ENCODE data around the gene TJP2.
"Not testable (repeated sequence)": the region's sequence is repeated elsewhere in the genome, so short reads cannot be mapped to it uniquely, and the experiment has no call there.

The TJP2 gene

GRCh38 chr9:69297300-69297980 lies 123.4 kb downstream of the TJP2 start:
- DNase-seq, result no peak

DNA sequence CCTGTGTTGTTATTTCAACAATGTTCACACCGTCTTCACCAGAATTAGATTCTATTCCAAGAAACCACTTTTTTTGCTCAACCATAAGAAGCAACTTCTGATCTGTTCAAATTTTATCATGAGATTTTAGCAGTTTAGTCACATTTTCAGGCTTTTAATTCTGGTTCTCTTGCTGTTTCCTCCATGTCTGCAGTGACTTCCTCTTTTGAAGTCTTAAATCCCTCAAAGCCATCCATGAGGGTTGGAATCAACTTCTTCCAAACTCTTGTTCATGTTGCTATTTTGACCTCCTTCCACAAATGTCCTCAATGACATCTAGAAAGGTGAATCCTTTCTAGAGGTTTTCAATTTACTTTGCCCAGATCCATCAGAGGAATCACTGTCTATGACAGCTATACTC lies 125.2 kb downstream of the TJP2 start:
- DNase-seq, result no peak

- DNase-seq, result no peak
These were observed 125.7 kb downstream of the TJP2 start for GRCh38 chr9:69299826-69300225.

DNA sequence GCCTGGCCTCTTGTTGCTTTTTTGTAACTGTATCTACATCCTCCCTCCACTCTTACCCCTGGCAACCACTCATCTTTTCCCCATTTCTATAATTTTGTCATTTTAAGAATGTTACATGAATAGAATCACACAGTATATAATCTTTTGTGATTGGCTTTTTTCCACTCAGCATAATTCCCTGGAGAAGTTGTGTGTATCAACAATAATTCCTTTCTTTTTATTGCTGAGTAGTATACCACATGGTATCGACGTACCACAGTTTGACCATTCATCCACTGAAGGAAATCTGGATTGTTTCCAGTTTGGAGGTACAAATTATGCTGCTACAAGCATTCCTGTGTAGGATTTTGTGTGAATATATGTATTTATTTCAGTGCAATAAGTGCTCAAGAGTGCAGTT lies 129.3 kb downstream of the TJP2 start:
- no peak for DNase-seq

DNA sequence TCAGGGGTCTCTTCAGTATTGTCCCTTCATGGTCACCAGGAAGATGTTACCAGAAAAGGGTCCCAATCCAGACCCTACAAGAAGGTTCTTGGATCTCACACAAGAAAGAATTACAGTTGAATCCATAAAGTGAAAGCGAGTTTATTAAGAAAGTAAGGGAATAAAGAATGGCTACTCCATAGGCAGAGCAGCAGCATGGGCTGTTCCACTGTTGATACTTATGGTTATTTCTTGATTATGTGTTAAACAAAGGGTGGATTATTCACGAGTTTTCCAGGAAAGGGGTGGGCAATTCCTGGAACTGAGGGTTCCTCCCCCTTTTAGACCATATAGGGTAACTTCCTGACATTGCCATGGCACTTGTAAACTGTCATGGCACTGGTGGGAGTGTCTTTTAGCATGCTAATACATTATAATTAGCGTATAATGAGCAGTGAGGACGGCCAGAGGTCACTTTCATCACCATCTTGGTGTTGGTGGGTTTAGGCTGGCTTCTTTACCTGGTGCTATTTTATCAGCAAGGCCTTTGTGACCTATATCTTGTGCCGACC lies 132.9 kb downstream of the TJP2 start:
- DNase-seq, result not testable (repeated sequence)

DNA sequence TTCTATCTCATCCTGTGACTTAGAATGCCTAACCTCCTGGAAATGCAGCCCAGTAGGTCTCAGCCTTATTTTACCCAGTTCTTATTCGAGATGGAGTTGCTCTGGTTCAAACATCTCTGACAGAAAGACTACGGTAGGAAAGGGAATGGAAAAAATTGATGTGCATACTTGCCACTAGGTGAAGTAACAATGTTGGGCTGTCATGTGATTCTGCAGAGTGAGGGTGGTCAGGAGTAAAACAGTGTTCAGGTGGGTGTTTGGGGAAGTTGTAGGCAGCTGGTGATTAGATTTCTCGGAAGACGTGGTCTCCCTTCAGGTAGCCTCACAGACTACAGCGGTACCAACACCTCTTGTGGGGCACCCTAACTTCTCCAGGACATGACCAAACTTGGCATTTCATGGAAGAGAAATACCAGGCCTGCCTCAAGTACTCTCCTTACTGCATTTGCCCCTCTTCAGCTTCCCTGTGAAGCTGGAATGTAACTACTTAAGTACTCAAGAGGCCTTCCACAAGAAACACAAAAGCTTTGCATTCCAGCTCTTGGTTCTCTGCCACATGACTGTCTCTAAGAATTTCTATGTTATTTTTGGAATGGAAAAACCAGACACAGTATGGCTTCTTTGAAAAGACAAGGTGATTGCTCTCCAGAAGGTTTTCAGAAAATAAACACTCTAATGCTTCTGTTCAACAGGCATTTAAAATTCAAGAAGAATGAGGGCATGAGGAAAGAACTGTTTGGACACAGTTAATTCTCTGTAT lies 133.5 kb downstream of the TJP2 start:
- no peak for DNase-seq

DNA sequence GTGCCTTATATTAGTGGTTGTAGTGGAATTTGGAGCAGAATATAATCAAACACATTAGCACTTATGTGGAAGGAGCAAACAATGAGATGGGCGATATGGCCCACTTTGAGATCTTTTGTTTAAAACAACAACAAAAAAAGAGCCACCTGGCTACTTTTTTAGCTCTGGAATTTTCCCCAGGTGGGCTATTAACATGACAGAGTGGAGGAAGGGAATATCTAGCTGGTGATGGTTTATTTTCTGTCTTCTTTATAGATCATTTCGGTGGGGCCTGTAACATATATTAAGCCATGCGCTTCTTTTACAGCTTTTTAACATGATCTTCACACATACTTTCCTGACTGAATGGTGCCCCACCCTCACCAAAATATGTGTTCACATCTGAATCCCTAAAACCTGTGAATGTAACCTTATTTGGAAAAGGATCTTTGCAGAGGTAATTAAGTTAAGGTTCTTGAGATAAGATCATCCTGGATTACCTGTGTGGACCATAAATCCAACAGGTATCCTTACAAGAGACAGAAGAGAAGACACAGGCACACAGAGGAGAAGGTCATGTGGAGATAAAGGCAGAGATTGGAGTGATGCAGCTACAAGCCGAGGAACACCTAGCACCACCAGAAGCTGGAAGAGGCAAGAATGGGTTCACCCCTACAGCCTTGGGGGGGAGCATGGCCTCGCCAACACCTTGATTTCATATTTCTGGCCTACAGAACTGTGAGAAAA lies 134.3 kb downstream of the TJP2 start:
- DNase-seq, result no peak

DNA sequence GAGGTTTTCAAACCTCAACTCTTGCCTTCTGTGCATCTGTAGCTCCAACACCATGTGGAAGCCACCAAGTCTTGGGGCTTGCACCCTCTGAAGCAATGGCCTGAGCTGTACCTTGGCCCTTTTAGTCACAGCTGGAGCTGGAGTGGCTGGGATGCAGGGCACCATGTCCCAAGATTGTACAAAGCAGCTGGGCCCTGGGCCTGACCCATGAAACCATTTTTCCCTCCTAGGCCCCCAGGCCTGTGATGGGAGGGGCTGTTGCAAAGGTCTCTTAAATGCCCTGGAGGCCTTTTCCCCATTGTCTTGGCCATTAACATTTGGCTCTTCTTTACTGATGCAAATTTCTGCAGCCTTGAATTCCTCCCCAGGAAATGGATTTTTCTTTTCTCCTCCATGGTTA lies 139.1 kb downstream of the TJP2 start:
- DNase-seq, result no peak

- no peak for DNase-seq
These were observed 140.5 kb downstream of the TJP2 start for GRCh38 chr9:69314547-69314946.

- no peak for DNase-seq
These were observed 143.0 kb downstream of the TJP2 start for GRCh38 chr9:69317081-69317480.

- no peak for DNase-seq
These were observed 143.8 kb downstream of the TJP2 start for GRCh38 chr9:69317894-69318293.

- no peak for DNase-seq
These were observed 145.4 kb downstream of the TJP2 start for GRCh38 chr9:69319324-69320025.

DNA sequence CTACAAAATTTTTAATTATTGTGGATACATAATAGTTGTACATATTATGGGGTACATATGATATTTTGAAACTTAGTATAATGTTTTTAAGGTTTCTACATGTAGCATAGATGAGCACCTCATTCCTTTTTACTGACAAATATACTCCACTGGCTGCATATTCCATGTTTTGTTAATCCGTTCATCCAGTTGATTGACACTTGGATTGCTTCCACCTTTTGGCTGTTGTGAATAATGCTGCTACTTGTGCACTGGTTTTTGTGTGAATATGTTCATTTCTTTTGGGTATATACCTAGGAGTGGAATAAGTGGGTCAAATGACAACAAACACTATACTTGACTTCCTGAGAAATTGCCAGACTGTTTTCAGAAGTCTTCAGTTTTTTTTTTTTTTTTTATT lies 148.2 kb downstream of the TJP2 start:
- DNase-seq, result no peak

DNA sequence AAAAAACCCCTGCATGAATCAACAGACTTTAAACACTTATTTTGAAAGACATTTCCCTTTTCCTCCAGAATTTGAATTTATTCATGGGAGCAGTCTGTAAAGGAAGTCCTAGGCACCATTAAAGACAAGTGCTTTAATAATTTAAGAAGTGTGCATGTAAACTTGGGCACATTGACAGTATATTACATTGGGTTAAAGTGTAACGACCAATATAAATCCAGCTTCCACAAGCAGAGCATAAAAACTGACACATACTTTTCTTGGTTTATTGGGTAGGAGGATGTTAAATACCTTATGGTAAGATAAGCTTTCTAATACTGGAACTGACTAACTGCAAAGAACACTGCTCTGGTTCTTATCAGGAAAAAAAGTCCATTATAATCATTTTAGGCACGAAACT lies 149.8 kb downstream of the TJP2 start:
- no peak for DNase-seq

Measured in CD4-positive, alpha-beta T cell treated with Interferon alpha-2 for 1 hour (primary cell).